ENCODE data around the gene ACAA1. TPM values are rescaled to one million over a fixed set of nuclear protein-coding genes. Genes with fewer than 3 reads are reported as not detected.
"Not testable (repeated sequence)": the region's sequence is repeated elsewhere in the genome, so short reads cannot be mapped to it uniquely, and the experiment has no call there.

The ACAA1 gene
- total and polyA plus RNA-seq, 12 donors = 42.3 to 200 (median 106) TPM

GRCh38 chr3:38085943-38086324 is 51.0 kb downstream of the ACAA1 start:
- Histone ChIP-seq H3K9me3 (replicated peaks in 1 of 3) (no peaks in the 10 kb centered on the region), H3K4me1 (replicated peaks in 1 of 2) (no peaks in the 10 kb centered on the region), H3K27ac (no peak overlapping the region), H3K4me3 (no peak overlapping the region), H3K27me3 (no peaks in the 10 kb centered on the region), H3K36me3 (replicated peaks in 1 of 2) (no peaks in the 10 kb centered on the region)
- TF ChIP-seq CTCF (IDR thresholded peaks at IDR 0.05) (no peak), POLR2A (IDR thresholded peaks at IDR 0.05) (no peak)
- intact Hi-C loops (cut with DNase I) = no loop called here
- WGBS, 4 donors = 83 to 98% (median 89%) methylated on average over 1 of the region's 1 CpG
- DNase-seq = no peak

DNA sequence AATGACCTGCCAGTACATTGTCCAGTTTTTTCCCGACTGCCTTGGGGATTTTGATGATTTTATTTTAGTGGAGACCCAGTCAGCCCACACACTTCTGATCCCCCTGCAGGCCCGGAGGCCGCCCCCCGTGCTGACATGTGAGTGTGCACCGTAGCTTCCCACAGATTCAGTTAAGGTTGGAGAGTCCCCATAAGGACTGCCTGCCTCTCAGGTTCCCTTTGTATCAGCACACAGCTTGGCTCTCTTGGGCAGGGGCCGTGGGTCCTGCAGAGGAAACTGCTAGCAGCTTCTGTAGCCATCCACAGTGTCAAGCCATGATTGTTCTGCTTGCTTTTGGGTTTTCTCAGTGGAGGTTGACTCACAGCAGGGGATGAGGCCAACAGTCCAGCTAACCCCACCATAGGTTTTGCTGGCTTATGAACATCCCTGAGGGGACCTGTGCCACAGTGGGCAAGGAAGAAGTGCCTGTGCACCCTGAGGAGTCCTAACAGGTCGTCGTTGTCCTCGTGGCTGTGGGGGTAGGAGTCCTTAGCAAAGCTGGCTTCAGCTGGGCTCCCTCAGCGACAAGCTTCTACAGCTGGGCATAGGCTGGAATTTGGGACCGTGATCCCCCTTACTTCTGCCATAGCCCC is 51.5 kb downstream of the ACAA1 start:
- H3K27me3 ChIP-seq = no peaks in the 10 kb centered on the region
- TF ChIP-seq POLR2A (IDR thresholded peaks at IDR 0.05) (no peak), CTCF (IDR thresholded peaks at IDR 0.05) (no peak)
- no peak overlapping the region for H3K4me3 ChIP-seq
- H3K27ac ChIP-seq = no peak overlapping the region
- no peak for DNase-seq
- H3K4me1 ChIP-seq (replicated peaks in 1 of 2) = no peaks in the 10 kb centered on the region
- H3K36me3 ChIP-seq (replicated peaks in 1 of 2) = no peaks in the 10 kb centered on the region
- WGBS, 4 donors = 80 to 94% (median 92%) methylated on average over 5 to 11 of the region's 11 CpGs
- intact Hi-C loops (cut with DNase I) = no loop called here
- H3K9me3 ChIP-seq (replicated peaks in 1 of 3) = no peaks in the 10 kb centered on the region

DNA sequence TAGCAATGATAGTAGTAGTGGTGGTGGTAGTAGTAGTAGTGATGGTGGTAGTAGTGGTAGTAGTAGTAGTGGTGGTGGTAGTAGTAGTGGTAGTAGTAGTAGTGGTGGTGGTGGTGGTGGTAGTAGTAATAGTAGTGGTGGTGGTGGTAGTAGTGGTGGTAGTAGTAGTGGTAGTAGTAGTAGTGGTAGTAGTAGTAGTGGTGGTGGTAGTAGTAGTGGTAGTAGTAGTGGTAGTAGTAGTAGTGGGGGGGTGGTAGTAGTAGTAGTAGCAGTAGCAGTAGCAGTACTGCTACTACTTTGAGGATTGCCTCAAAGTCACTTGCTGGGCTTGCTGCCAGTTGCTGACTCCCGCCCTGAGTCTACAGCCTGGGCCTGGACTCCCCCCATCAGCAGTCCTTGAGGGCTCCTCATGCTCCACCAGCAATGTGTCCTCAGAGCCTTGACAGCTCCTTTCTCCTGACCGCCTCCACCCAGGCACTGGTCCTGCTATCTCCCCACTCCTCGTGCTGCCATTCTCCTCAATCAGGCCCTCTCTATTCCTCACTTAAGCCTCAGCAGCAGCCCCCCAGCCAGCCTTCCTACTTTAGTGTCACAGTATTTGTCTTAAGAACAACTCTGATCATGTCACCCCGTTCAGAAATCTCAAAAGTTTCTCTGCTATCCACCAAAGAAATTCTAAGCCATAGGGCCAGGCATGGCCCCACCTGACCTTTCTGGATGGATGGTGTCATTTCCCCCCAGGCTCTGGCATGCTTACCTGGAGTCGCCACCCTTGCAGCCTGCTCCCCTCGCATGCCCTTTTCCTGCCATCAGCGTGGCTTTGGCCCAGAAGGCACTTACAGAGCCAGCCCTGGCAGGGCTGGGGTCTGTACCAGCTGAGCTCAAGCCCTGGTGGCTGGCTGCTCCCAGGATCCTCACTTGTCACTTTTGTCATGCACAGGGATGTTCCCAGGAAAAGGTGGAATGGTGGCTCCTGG is 52.3 kb downstream of the ACAA1 start:
- Histone ChIP-seq H3K4me3 (no peak overlapping the region), H3K27ac (no peak overlapping the region), H3K9me3 (replicated peaks in 1 of 3) (no peaks in the 10 kb centered on the region), H3K36me3 (replicated peaks in 1 of 2) (no peaks in the 10 kb centered on the region), H3K27me3 (no peaks in the 10 kb centered on the region), H3K4me1 (replicated peaks in 1 of 2) (no peaks in the 10 kb centered on the region)
- intact Hi-C loops (cut with DNase I) = no loop called here
- DNase-seq = peak in 6 of 7 donors; percentile 25 to 67 (median 56)
- TF ChIP-seq CTCF (IDR thresholded peaks at IDR 0.05) = no peak
- TF ChIP-seq POLR2A (IDR thresholded peaks at IDR 0.05) = no peak
- 52 to 73% (median 69%) methylated on average over 5 to 7 of the region's 7 CpGs for WGBS, 4 donors

- TF ChIP-seq CTCF (IDR thresholded peaks at IDR 0.05) (no peak), POLR2A (IDR thresholded peaks at IDR 0.05) (no peak)
- 92 to 96% (median 94%) methylated on average over 13 of the region's 13 CpGs for WGBS, 4 donors
- intact Hi-C loops (cut with DNase I) = no loop called here
These were observed 53.0 kb downstream of the ACAA1 start for GRCh38 chr3:38083871-38084333.

GRCh38 chr3:38083254-38083653 is 53.7 kb downstream of the ACAA1 start:
- 78% methylated on average over 1 of the region's 1 CpG; no CpG with 5 or more reads in 3 of the 4 donors for WGBS, 4 donors
- H3K4me3 ChIP-seq; intact Hi-C loops (cut with DNase I); DNase-seq; H3K27me3 ChIP-seq; H3K27ac ChIP-seq; H3K4me1 ChIP-seq (replicated peaks in 1 of 2); H3K9me3 ChIP-seq (replicated peaks in 1 of 3); H3K36me3 ChIP-seq (replicated peaks in 1 of 2): not testable (repeated sequence)

More at GRCh38 chr3:38083871-38084333, 53.0 kb downstream of the ACAA1 start:
- Histone ChIP-seq H3K9me3 (replicated peaks in 1 of 3) (no peaks in the 10 kb centered on the region), H3K4me3 (no peak overlapping the region), H3K27ac (no peak overlapping the region), H3K4me1 (replicated peaks in 1 of 2) (no peaks in the 10 kb centered on the region), H3K36me3 (replicated peaks in 1 of 2) (no peaks in the 10 kb centered on the region), H3K27me3 (no peaks in the 10 kb centered on the region)
- no peak for DNase-seq

GRCh38 chr3:38082296-38082695 is 54.6 kb downstream of the ACAA1 start:
- H3K4me3 ChIP-seq; H3K4me1 ChIP-seq (replicated peaks in 1 of 2); H3K27me3 ChIP-seq; H3K36me3 ChIP-seq (replicated peaks in 1 of 2); DNase-seq; H3K9me3 ChIP-seq (replicated peaks in 1 of 3); intact Hi-C loops (cut with DNase I); H3K27ac ChIP-seq: not testable (repeated sequence)
- 88 to 93% (median 92%) methylated on average over 10 to 11 of the region's 16 CpGs for WGBS, 4 donors

DNA sequence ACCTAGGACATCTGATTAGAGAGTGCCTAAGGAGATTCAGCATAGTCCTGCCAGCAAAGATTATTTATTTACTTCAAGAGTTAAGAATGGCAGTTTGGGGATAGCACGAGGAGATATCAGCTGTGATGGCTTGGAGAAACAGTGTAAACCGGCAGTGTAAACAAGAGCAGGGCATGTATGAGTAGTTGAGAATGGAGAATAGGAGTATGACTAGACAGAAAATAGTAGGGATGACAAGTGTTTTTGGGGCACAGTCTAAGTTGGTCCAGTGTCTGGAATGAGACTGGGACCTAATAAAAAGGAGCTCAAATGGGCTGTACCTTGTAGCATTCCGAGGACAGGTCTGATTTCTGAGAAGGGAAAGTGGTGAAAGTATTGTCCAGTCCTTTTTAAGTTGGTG is 59.9 kb downstream of the ACAA1 start:
- H3K27me3 ChIP-seq; DNase-seq; H3K4me1 ChIP-seq (replicated peaks in 1 of 2); H3K9me3 ChIP-seq (replicated peaks in 1 of 3); intact Hi-C loops (cut with DNase I); H3K27ac ChIP-seq; H3K4me3 ChIP-seq; H3K36me3 ChIP-seq (replicated peaks in 1 of 2): not testable (repeated sequence)
- WGBS, 4 donors = 35 to 85% (median 70%) methylated on average over 1 to 3 of the region's 3 CpGs
